ENCODE data around the gene CAPG. TPM values are rescaled to one million over a fixed set of nuclear protein-coding genes. Genes with fewer than 3 reads are reported as not detected.
A peak's percentile ranks its signal among the peaks of the same experiment; 100 is the strongest.
"Not testable (repeated sequence)": the region's sequence is repeated elsewhere in the genome, so short reads cannot be mapped to it uniquely, and the experiment has no call there.

Gene CAPG
- total RNA-seq, 2 experiments from 2014 or later = 263 to 279 TPM

- H3K9me3 Mint-ChIP-seq = no peaks in the 10 kb centered on the region
- ATAC-seq (ENCODE audit: low read depth) (no peak), DNase-seq (no peak)
- no peak overlapping the region for H3K4me3 Mint-ChIP-seq
- H3K4me1 Mint-ChIP-seq = peaks cover 5% of the 10 kb centered on the region
- H3K27ac Mint-ChIP-seq = peak overlapping the region; percentile 36
- POLR2A ChIA-PET = interaction anchor here (2.5 kb wide), 1 partner anchor 92 kb away, joined by 9 read pairs; the partner anchor contains the start of gene MAT2A
- H3K27me3 Mint-ChIP-seq = no peaks in the 10 kb centered on the region
- no peaks in the 10 kb centered on the region for H3K36me3 Mint-ChIP-seq
Observed at GRCh38 chr2:85446296-85447221, 36.4 kb upstream of the CAPG start.

GRCh38 chr2:85445316-85446295 lies 35.4 kb upstream of the CAPG start:
- POLR2A ChIA-PET = interaction anchor here (0.7 to 2.5 kb wide), 3 partner anchors 27 to 100 kb away, joined by 3 to 9 read pairs (median 3); partner anchors contain the start of genes MAT2A and SH2D6
- no peak for ATAC-seq (ENCODE audit: low read depth)

GRCh38 chr2:85444629-85445172 lies 34.5 kb upstream of the CAPG start:
- H3K27me3 Mint-ChIP-seq = no peaks in the 10 kb centered on the region
- H3K4me1 Mint-ChIP-seq = peaks cover 14% of the 10 kb centered on the region
- H3K9me3 Mint-ChIP-seq = no peaks in the 10 kb centered on the region
- no peak for DNase-seq
- POLR2A ChIA-PET = interaction anchor here (0.7 kb wide), 1 partner anchor 26 kb away, joined by 3 read pairs; the partner anchor contains the start of gene SH2D6
- no peak for ATAC-seq (ENCODE audit: low read depth)
- H3K27ac Mint-ChIP-seq = no peak overlapping the region
- no peak overlapping the region for H3K4me3 Mint-ChIP-seq
- no peaks in the 10 kb centered on the region for H3K36me3 Mint-ChIP-seq

More at GRCh38 chr2:85445316-85446295, 35.4 kb upstream of the CAPG start:
- H3K27me3 Mint-ChIP-seq = no peaks in the 10 kb centered on the region
- peaks cover 10% of the 10 kb centered on the region for H3K4me1 Mint-ChIP-seq
- no peak for DNase-seq
- H3K27ac Mint-ChIP-seq = no peak overlapping the region
- H3K36me3 Mint-ChIP-seq = no peaks in the 10 kb centered on the region
- no peaks in the 10 kb centered on the region for H3K9me3 Mint-ChIP-seq
- H3K4me3 Mint-ChIP-seq = no peak overlapping the region

- Mint-ChIP-seq H3K4me3 (no peak overlapping the region), H3K27ac (no peak overlapping the region), H3K27me3 (no peaks in the 10 kb centered on the region), H3K36me3 (no peaks in the 10 kb centered on the region), H3K4me1 (peaks cover 32% of the 10 kb centered on the region), H3K9me3 (no peaks in the 10 kb centered on the region)
- no peak for ATAC-seq (ENCODE audit: low read depth)
- no peak for DNase-seq
- POLR2A ChIA-PET = interaction anchor here (7.3 kb wide), 1 partner anchor 97 kb away, joined by 116 read pairs; the partner anchor contains the start of gene MAT2A
Observed at GRCh38 chr2:85441864-85442263, 31.7 kb upstream of the CAPG start.

- no peaks in the 10 kb centered on the region for H3K36me3 Mint-ChIP-seq
- no peak overlapping the region for H3K4me3 Mint-ChIP-seq
- H3K4me1 Mint-ChIP-seq = peaks cover 34% of the 10 kb centered on the region
- POLR2A ChIA-PET = interaction anchor here (1.6 to 7.3 kb wide), 4 partner anchors 10 to 98 kb away, joined by 3 to 116 read pairs (median 8); partner anchors contain the start of genes MAT2A and SH2D6
- ATAC-seq (ENCODE audit: low read depth) (no peak), DNase-seq (no peak)
- no peaks in the 10 kb centered on the region for H3K27me3 Mint-ChIP-seq
- no peaks in the 10 kb centered on the region for H3K9me3 Mint-ChIP-seq
- peak overlapping the region; percentile 12 for H3K27ac Mint-ChIP-seq
Observed at GRCh38 chr2:85440729-85441128, 30.6 kb upstream of the CAPG start.

GRCh38 chr2:85439986-85440385 lies 29.8 kb upstream of the CAPG start:
- POLR2A ChIA-PET = interaction anchor here (1.6 to 7.3 kb wide), 5 partner anchors 10 to 99 kb away, joined by 3 to 116 read pairs (median 6); partner anchors contain the start of genes MAT2A and SH2D6

GRCh38 chr2:85439569-85439968 lies 29.4 kb upstream of the CAPG start:
- Mint-ChIP-seq H3K27ac (peak overlapping the region; percentile 94), H3K4me1 (peaks cover 33% of the 10 kb centered on the region), H3K4me3 (peak overlapping the region; percentile 82)
- not testable (repeated sequence) for H3K27me3 Mint-ChIP-seq; H3K9me3 Mint-ChIP-seq; DNase-seq; H3K36me3 Mint-ChIP-seq; ATAC-seq (ENCODE audit: low read depth)
- POLR2A ChIA-PET = interaction anchor here (1.6 to 7.3 kb wide), 4 partner anchors 9 to 99 kb away, joined by 3 to 116 read pairs (median 8); partner anchors contain the start of genes MAT2A and SH2D6

More at GRCh38 chr2:85439986-85440385, 29.8 kb upstream of the CAPG start:
- H3K9me3 Mint-ChIP-seq = no peaks in the 10 kb centered on the region
- ATAC-seq (ENCODE audit: low read depth) (peak; percentile 65), DNase-seq (peak; percentile 53)
- H3K36me3 Mint-ChIP-seq = no peaks in the 10 kb centered on the region
- peak overlapping the region; percentile 82 for H3K4me3 Mint-ChIP-seq
- H3K4me1 Mint-ChIP-seq = peaks cover 33% of the 10 kb centered on the region
- no peaks in the 10 kb centered on the region for H3K27me3 Mint-ChIP-seq
- H3K27ac Mint-ChIP-seq = peak overlapping the region; percentile 94

GRCh38 chr2:85439025-85439472 lies 28.9 kb upstream of the CAPG start:
- peak overlapping the region; percentile 82 for H3K4me3 Mint-ChIP-seq
- POLR2A ChIA-PET = interaction anchor here (1.0 to 7.3 kb wide), 3 partner anchors 30 to 110 kb away, joined by 3 to 116 read pairs (median 6); partner anchors contain the start of gene MAT2A

GRCh38 chr2:85438201-85439024 lies 28.2 kb upstream of the CAPG start:
- Mint-ChIP-seq H3K27me3 (no peaks in the 10 kb centered on the region), H3K27ac (peak overlapping the region; percentile 94), H3K4me3 (peak overlapping the region; percentile 84), H3K9me3 (no peaks in the 10 kb centered on the region), H3K4me1 (peaks cover 33% of the 10 kb centered on the region), H3K36me3 (no peaks in the 10 kb centered on the region)
- POLR2A ChIA-PET = interaction anchor here (0.5 to 7.3 kb wide), 10 partner anchors 9 to 111 kb away, joined by 3 to 116 read pairs (median 5); partner anchors contain the start of genes MAT2A and SH2D6
- ATAC-seq (ENCODE audit: low read depth) (no peak), DNase-seq (no peak)

More at GRCh38 chr2:85439025-85439472, 28.9 kb upstream of the CAPG start:
- no peaks in the 10 kb centered on the region for H3K9me3 Mint-ChIP-seq
- ATAC-seq (ENCODE audit: low read depth) (no peak), DNase-seq (no peak)
- H3K4me1 Mint-ChIP-seq = peaks cover 33% of the 10 kb centered on the region
- H3K36me3 Mint-ChIP-seq = no peaks in the 10 kb centered on the region
- H3K27me3 Mint-ChIP-seq = no peaks in the 10 kb centered on the region
- H3K27ac Mint-ChIP-seq = peak overlapping the region; percentile 94

- H3K4me3 Mint-ChIP-seq = peak overlapping the region; percentile 84
- H3K4me1 Mint-ChIP-seq = peaks cover 33% of the 10 kb centered on the region
- peak; percentile 75 for ATAC-seq (ENCODE audit: low read depth)
- H3K36me3 Mint-ChIP-seq = no peaks in the 10 kb centered on the region
- peak; percentile 80 for DNase-seq
- no peaks in the 10 kb centered on the region for H3K9me3 Mint-ChIP-seq
- no peaks in the 10 kb centered on the region for H3K27me3 Mint-ChIP-seq
- peak overlapping the region; percentile 93 for H3K27ac Mint-ChIP-seq
- POLR2A ChIA-PET = interaction anchor here (0.7 to 7.3 kb wide), 10 partner anchors 8 to 114 kb away, joined by 3 to 116 read pairs (median 5); partner anchors contain the start of genes MAT2A and SH2D6
Observed at GRCh38 chr2:85437488-85438200, 27.5 kb upstream of the CAPG start.
